NCI-H2227 (cell line): ENCODE results near the gene CCDC85C.

Source experiments
- DNase-seq: peaks from one replicate; lab custom pipeline; 2025; ENCODE audit not compliant: unreplicated experiment; lab: John Stamatoyannopoulos, UW

Gene CCDC85C

GRCh38 chr14:99592933-99593753, 10.9 kb downstream of the CCDC85C start:
- no peak for DNase-seq

DNA sequence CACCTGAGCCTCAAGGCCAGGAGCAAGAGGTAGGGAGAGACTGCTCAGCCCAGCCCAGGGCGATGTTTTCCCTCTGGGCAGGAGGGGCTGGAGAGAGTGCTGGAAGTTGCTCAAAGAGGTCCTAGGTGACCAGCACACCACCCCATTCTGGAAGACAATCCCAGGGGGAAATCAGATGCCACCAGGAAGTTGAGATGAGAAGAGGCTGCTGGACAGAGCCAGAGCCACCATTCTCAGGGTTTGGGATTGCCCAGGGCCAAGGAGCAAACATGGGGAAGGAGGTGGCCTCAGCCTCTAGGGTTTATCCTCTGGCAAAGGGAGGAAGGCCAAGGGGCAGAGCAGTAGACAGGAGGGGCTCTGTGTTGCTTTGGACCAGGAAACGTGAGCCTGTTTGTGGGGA, 11.6 kb downstream of the CCDC85C start:
- no peak for DNase-seq

GRCh38 chr14:99590746-99591555, 13.1 kb downstream of the CCDC85C start:
- DNase-seq: no peak

GRCh38 chr14:99589651-99590530, 14.1 kb downstream of the CCDC85C start:
- DNase-seq: no peak

DNA sequence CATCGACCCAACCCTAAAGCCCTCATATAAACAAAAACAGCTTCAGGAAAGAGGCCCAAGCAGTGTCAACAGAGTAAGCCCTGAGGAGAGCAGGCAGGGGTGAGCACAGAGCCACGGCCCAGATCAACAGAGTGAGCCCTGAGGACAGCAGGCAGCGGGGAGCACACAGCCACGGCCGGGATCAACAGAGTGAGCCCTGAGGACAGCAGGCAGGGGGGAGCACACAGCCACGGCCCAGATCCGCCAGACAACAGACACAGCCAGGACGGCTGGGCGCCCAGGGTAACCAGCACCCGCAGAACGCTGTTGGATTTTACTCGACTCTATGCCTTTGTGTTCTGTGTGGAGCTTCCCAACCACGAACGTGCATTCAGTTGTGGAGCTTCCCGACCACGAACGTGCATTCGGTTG, 15.0 kb downstream of the CCDC85C start:
- DNase-seq: no peak

GRCh38 chr14:99587460-99588278, 16.3 kb downstream of the CCDC85C start:
- DNase-seq: no peak

DNA sequence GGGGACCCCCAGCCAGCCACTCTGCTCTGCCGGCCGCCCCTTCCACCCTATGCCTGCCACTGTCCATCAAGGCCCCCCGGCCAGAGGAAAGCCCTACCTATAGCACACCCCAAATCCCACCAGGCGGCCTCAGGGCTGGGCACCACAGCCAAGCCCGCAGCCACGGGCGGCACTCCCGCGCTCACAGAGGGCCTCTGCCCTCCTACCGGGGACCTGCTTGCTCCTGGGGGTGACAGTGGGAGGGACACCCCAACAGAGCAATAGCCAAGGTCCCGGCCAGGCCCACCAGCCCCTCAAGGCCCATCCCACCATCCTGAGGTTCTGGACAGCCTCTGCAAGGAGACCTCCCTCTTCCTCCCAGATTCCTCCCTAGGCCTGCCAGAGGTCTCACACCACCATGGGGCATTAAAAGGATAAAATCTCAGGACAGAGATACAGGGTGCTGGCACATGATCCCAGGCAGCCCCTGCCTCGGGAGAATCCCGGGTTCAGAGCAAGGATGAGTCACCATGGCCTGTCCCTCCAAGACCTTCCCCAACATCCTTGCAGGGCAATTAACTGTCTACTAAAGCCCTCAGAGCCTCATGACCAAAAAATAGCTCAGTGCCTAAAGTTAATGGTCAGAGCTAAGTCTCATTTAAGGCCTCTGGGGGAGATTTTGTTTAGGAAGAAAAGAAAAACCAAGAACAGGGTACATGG, 17.1 kb downstream of the CCDC85C start:
- DNase-seq: no peak

DNA sequence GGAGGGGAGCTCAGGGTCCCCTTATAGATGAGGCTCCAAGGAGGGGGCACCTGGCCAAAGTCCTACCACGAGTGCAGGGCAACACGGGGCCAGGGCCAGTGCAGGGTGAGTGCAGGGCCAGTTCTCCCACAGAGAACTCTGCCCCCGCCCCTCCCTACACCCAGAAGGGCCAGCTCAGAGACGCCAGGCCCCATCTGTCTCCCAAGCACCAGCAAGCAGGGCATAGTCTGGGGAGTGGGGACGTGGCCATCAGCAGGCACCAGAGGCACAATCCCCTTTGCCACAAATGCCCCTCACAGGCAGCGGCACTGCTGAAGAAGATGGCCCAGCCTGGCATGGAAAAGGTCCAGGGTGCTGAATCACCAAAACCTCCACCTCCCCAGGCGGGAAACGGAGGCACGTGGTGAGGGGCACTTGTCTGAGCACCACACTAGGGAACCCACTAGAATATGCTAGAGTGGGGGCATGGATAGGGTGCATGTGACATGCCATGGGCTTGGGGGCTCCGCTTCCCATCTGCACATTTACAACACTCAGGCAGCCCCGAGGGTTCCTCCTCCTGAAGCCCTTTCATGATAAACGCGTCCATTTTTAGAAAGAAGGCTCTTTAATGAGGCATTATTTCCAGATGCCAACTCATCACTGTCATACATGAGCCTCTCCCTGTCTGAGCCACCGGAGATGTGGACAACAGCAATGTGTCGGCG, 17.8 kb downstream of the CCDC85C start:
- no peak for DNase-seq

GRCh38 chr14:99584823-99585222, 19.2 kb downstream of the CCDC85C start:
- DNase-seq: no peak

DNA sequence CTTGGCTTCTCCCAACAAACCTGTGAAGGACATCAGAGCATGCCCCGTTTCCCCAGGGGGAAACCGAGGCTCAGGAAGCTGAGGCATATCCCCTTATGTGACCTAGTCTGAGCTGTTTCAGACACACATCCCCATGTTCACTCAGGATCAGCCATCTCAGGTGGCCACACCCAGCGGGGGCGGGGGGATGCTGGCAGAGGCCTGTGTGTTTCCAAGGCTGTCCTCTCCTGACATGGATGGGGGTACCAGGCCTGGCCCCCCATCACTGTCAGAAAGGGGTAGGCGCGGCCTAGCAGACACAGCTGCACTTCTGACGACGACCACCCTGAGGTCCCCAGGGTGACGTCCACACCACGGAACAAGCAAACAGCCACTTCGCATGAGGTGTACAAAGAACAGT, 22.1 kb downstream of the CCDC85C start:
- DNase-seq: no peak

DNA sequence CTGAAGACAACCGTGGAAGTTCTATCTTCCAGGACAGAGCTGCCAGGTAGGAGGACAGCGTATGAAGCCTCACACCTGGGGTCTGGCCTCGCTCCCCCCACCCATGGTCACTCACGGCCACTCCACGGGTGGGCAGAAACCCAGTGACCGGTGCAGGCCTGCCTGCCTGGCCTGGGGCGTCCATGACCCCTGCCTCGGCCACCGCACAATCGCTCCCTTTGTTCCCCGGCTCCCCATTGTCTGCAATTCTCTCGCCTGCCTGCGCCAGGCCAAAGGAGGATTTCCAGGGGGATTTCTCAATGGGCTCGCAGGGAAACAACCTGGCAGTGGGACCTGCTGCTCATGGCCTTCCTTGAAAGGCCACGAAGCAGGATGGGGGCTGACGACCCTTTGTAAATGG, 22.6 kb downstream of the CCDC85C start:
- DNase-seq: no peak

DNA sequence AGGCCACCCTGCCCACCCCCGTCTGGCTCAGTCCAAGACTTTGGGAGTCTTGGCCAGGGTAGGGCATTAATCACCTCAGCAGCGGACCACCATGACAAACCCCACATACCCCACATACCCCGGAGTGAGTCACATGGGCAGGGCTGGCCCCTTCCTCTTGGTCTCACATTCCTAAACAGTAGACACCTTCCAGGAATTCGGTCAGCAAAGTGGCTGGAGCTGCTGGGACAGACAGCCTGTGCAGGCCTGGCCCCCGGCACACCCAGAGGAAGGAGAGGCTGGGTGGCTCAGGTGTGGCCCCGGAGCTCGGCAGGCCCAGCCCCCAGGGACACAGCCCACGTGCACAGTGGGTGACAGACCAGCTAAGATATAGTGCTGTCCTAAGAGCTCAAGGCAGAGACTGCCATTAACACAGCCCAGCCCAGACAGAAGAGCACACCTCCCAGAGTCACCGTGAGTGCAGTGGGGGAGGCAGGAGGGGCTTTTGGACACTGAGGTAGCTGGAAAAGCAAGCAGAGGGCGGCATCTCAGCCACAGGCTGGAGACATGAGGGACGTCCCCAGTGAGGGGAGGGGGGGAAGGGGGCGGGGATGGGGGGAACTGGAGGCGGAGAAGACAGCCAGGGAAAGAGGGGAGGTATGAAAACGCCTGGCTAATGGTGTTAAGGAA, 24.0 kb downstream of the CCDC85C start:
- peak; percentile 55 for DNase-seq

GRCh38 chr14:99579120-99579836, 24.7 kb downstream of the CCDC85C start:
- DNase-seq: no peak

- DNase-seq: no peak
Measured at GRCh38 chr14:99578541-99579101, 25.4 kb downstream of the CCDC85C start.

GRCh38 chr14:99576761-99577705, 27.0 kb downstream of the CCDC85C start:
- no peak for DNase-seq

GRCh38 chr14:99576304-99576703, 27.7 kb downstream of the CCDC85C start:
- DNase-seq: no peak
